Prostate gland (tissue), 2 donors: ENCODE results near the gene AGBL5.

ENCODE experiments used
- CTCF ChIP-seq, 4 experiments: fragments of 200-600 bp in 2 of 4; fragments of 450-650 bp in 2 of 4; sonication (generic) in 2 of 4; IDR thresholded peaks; 1 replicate in 3 of 4; 2 replicates in 1 of 4; pipeline ENCODE4 v1.5.1; 2016 to 2019; ENCODE audit warnings: antibody characterized with exemption in 4 of 4, mild to moderate bottlenecking in 2 of 4, moderate library complexity in 2 of 4
- POLR2AphosphoS5 ChIP-seq: sonication (generic); formaldehyde crosslinking; IDR thresholded peaks from one replicate; pipeline ENCODE4 v1.6.1; 2017; ENCODE audit warnings: antibody characterized with exemption

DNA sequence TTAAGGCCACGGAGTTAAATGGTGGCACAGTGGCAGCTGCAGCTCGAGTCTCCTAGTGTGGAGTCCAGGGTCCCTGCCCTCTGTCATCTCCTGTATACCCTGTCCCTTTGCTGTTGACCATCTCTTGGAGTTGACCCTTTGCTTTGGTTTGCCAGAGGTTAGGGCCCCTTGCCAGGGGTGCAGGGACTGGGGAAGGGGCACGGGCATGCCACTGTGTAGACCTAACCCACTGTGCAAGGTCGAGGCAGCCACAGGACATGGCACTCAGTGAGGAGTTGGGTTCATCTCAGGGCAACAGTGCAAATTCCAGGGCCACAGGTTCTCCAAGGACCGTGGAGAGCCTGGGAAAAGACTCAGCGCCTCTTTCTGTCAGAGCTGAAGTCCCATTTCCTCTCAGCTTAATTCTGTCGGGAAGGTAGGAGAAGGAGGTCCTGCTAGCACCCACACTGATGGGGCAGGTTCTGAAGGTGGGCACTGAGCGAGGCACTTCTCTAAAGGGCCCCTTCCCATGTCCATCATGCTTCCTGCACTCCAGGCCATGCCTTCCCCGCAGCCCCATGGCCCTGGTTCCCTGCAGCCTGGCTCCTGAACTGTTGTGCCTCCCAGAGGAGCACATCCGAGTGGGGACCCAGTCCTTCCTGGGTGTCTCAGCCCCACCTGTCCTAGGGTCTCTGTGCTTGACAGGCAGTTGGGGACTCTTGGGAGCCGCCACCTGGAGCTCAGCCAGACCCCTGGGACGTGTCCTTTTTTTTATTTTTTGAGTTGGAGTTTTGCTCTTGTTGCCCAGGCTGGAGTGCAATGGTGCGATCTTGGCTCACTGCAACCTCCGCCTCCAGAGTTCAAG lies 37.9 kb downstream of the AGBL5 start:
- TF ChIP-seq CTCF (IDR thresholded peaks at IDR 0.05) (no peak), POLR2AphosphoS5 (no peak)
